Endothelial cell of umbilical vein (primary cell): ENCODE measurements around the gene CHMP1B. TPM values are rescaled to one million over a fixed set of nuclear protein-coding genes. Genes with fewer than 3 reads are reported as not detected.

Experiments
- BruUV-seq: library from RNA; stranded (reverse); fragments of 400-500 nt; replicated peaks from 2 replicates; lab custom pipeline; 2021; lab: Mats Ljungman, UMichigan
- CTCF ChIA-PET: fragments of 300-600, 350-600 bp; sonication (Branson Sonifier 250); formaldehyde crosslinking; loops from one replicate; lab custom pipeline; 2021; ENCODE audit warnings: antibody characterized with exemption, inconsistent platforms; lab: Charles Lee
- POLR2A ChIA-PET: fragments of 300-600, 350-600 bp; sonication (Branson Sonifier 250); formaldehyde crosslinking; loops from one replicate; lab custom pipeline; 2021; ENCODE audit warnings: antibody characterized with exemption, inconsistent platforms; lab: Charles Lee
- DNase-seq: peaks from one replicate; pipeline ENCODE4 v3.0.0-alpha.2; 2011; ENCODE audit warnings: low read depth, low spot score
- FAIRE-seq: peaks from 2 replicates; lab custom pipeline; 2011; peaks lifted over from hg19 to GRCh38; lab: Jason Lieb, UNC
- H2AFZ ChIP-seq: 2 replicates; pipeline ENCODE4 v1.6.0; 2012; ENCODE audit warnings: low read depth, low read length, control low read depth, inconsistent platforms
- H3K27ac ChIP-seq: 2 replicates; pipeline ENCODE4 v1.5.1; 2011; ENCODE audit warnings: low read depth, mild to moderate bottlenecking, control low read depth, low read length, moderate library complexity; ENCODE audit not compliant: insufficient read depth
- H3K27me3 ChIP-seq, 2 experiments: 2 replicates each; pipeline versions ENCODE4 v1.6.0 to v1.6.1; 2011; ENCODE audit warnings: low read length in 2 of 2, mixed read lengths in 1 of 2; ENCODE audit not compliant: control insufficient read depth in 2 of 2, insufficient read depth in 2 of 2
- H3K36me3 ChIP-seq, 2 experiments: 2 replicates in 1 of 2; 3 replicates in 1 of 2; pipeline ENCODE4 v1.5.1; 2011; ENCODE audit warnings: low read length in 2 of 2, mild to moderate bottlenecking in 1 of 2, moderate library complexity in 1 of 2; ENCODE audit not compliant: control insufficient read depth in 2 of 2, insufficient read depth in 2 of 2; ENCODE audit errors: extremely low read depth in 1 of 2
- H3K4me1 ChIP-seq: 3 replicates; pipeline ENCODE4 v1.5.1; 2011; ENCODE audit warnings: mild to moderate bottlenecking, low read length; ENCODE audit not compliant: control insufficient read depth, insufficient read depth; ENCODE audit errors: extremely low read depth
- H3K4me2 ChIP-seq: 2 replicates; pipeline ENCODE4 v1.6.1; 2011; ENCODE audit warnings: low read length, control low read depth, mixed read lengths; ENCODE audit not compliant: insufficient read depth
- H3K4me3 ChIP-seq, 3 experiments: fragments of 200-600 bp in 1 of 3; sonication (generic), shearing (Covaris generic) in 1 of 3; replicated peaks in 1 of 3; 2 replicates each; pipeline ENCODE4 v1.5.1; 2011 to 2016; ENCODE audit warnings: control low read depth in 3 of 3, low read length in 3 of 3, mild to moderate bottlenecking in 2 of 3, inconsistent platforms in 1 of 3, low read depth in 1 of 3, moderate library complexity in 1 of 3; ENCODE audit not compliant: insufficient read depth in 1 of 3
- H3K79me2 ChIP-seq: 2 replicates; pipeline ENCODE4 v1.6.0; 2012; ENCODE audit warnings: low read length, inconsistent platforms; ENCODE audit not compliant: control insufficient read depth, insufficient read depth
- H3K9ac ChIP-seq: replicated peaks from 2 replicates; pipeline ENCODE3; 2011; ENCODE audit warnings: low read length, control low read depth; ENCODE audit not compliant: insufficient read depth; ENCODE audit errors: extremely low read depth
- H3K9me1 ChIP-seq: replicated peaks from 3 replicates; pipeline ENCODE4 v1.6.0; 2011; ENCODE audit warnings: mild to moderate bottlenecking, low read length; ENCODE audit not compliant: control insufficient read depth, insufficient read depth; ENCODE audit errors: extremely low read depth
- H3K9me3 ChIP-seq: replicated peaks from 2 replicates; pipeline ENCODE4 v1.5.1; 2012; ENCODE audit warnings: low read length, inconsistent platforms; ENCODE audit not compliant: control insufficient read depth, insufficient read depth
- H4K20me1 ChIP-seq: replicated peaks from 2 replicates; pipeline ENCODE3; 2011; ENCODE audit warnings: mild to moderate bottlenecking, low read length; ENCODE audit not compliant: control insufficient read depth, insufficient read depth; ENCODE audit errors: extremely low read depth
- CTCF ChIP-seq, 2 donors: IDR thresholded peaks; 1 replicate in 1 of 2; 2 replicates in 1 of 2; pipeline ENCODE4 v1.5.1; 2011; ENCODE audit warnings: low read length in 2 of 2, mild to moderate bottlenecking in 2 of 2, moderate library complexity in 2 of 2, control low read depth in 1 of 2, inconsistent platforms in 1 of 2, low read depth in 1 of 2; ENCODE audit not compliant: insufficient read depth in 1 of 2; ENCODE audit errors: extremely low read depth in 1 of 2
- EZH2 ChIP-seq: IDR thresholded peaks from 2 replicates; pipeline ENCODE4 v1.6.1; 2012; ENCODE audit warnings: borderline replicate concordance, low read depth, mild to moderate bottlenecking, moderate library complexity, low read length, inconsistent platforms; ENCODE audit not compliant: severe bottlenecking
- FOS ChIP-seq: IDR thresholded peaks from 2 replicates; pipeline ENCODE4 v1.6.1; 2011; ENCODE audit warnings: mild to moderate bottlenecking, low read length, moderate library complexity, borderline replicate concordance; ENCODE audit not compliant: insufficient read depth
- GATA2 ChIP-seq: IDR thresholded peaks from 2 replicates; pipeline ENCODE4 v1.7.0; 2011; ENCODE audit warnings: low read depth, mild to moderate bottlenecking, moderate library complexity, mixed read lengths, low read length; ENCODE audit not compliant: insufficient read length, insufficient read depth
- JUN ChIP-seq: IDR thresholded peaks from 2 replicates; pipeline ENCODE4 v1.6.1; 2011; ENCODE audit warnings: borderline replicate concordance, low read depth; ENCODE audit not compliant: insufficient read length, insufficient read depth
- MAX ChIP-seq: IDR thresholded peaks from 2 replicates; pipeline ENCODE4 v1.6.1; 2011; ENCODE audit not compliant: insufficient read depth, insufficient read length
- MYC ChIP-seq: IDR thresholded peaks from one replicate; pipeline ENCODE4 v1.6.1; 2011; ENCODE audit warnings: mild to moderate bottlenecking, low read depth, low read length
- POLR2A ChIP-seq: IDR thresholded peaks from 2 replicates; pipeline ENCODE4 v1.6.1; 2012; ENCODE audit warnings: low read depth, mild to moderate bottlenecking, control low read depth, low read length
- POLR2AphosphoS5 ChIP-seq: IDR thresholded peaks from 2 replicates; pipeline ENCODE4 v1.6.1; 2012; ENCODE audit warnings: low read depth, mild to moderate bottlenecking, control low read depth, low read length, moderate library complexity; ENCODE audit not compliant: insufficient read depth
- dilution Hi-C: fragments of 300-500 bp; cut with MboI; formaldehyde crosslinking; loops from one replicate; pipeline ENCODE4 v1.15.0; 2019; ENCODE audit warnings: low sequenced_read_pairs; ENCODE audit not compliant: extremely low pct_ligation_motif_present
- intact Hi-C: fragments of 100-400 bp; cut with micrococcal nuclease; formaldehyde crosslinking; loops from one replicate; pipeline ENCODE4 v1.10.0; 2022
- polyA plus RNA-seq, 4 experiments: library from polyadenylated mRNA; depleted of rRNA in 3 of 4; stranded (reverse) in 3 of 4; unstranded in 1 of 4; fragments of >200 nt; gene quantifications; 2 replicates each; pipeline versions ENCODE4 v1.2.1 to v1.2.3, GENCODE V29; 2011 to 2012; ENCODE audit warnings: missing spikeins in 1 of 4
- total RNA-seq: library from RNA; stranded (reverse); gene quantifications from 2 replicates; pipeline ENCODE4 v1.2.3, GENCODE V29; 2021

The CHMP1B gene
- total and polyA plus RNA-seq, 2 donors (not counting 3 experiments of a cell fraction or from before 2014, with no cell fraction given): 24.0 to 27.0 TPM

- ChIA-PET CTCF (no interaction called here), POLR2A (interaction anchor here (0.6 kb wide), 1 partner anchor 92 kb away, joined by 5 read pairs; the partner anchor contains the start of gene IMPA2)
- no peaks in the 10 kb centered on the region for H3K9me1 ChIP-seq
- no peaks in the 10 kb centered on the region for H3K36me3 ChIP-seq
- no peak for FAIRE-seq
- intact Hi-C loops: no loop called here
- H3K4me2 ChIP-seq: no peak overlapping the region
- dilution Hi-C loops: no loop called here
- H3K9me3 ChIP-seq: no peaks in the 10 kb centered on the region
- H3K4me3 ChIP-seq: no peak overlapping the region
- no peaks in the 10 kb centered on the region for H3K27me3 ChIP-seq
- TF ChIP-seq MAX: no peak
- no peak for TF ChIP-seq FOS
- no peaks in the 10 kb centered on the region for H3K79me2 ChIP-seq
- no peak overlapping the region for H2AFZ ChIP-seq
- peaks cover under 1% of the 10 kb centered on the region for H3K4me1 ChIP-seq
- H3K9ac ChIP-seq: no peak overlapping the region
- no TSS peak for BruUV-seq
- no peak overlapping the region for H3K27ac ChIP-seq
- no peaks in the 10 kb centered on the region for H4K20me1 ChIP-seq
- DNase-seq: no peak
Measured at GRCh38 chr18:11888726-11889125, 37.5 kb downstream of the CHMP1B start.

DNA sequence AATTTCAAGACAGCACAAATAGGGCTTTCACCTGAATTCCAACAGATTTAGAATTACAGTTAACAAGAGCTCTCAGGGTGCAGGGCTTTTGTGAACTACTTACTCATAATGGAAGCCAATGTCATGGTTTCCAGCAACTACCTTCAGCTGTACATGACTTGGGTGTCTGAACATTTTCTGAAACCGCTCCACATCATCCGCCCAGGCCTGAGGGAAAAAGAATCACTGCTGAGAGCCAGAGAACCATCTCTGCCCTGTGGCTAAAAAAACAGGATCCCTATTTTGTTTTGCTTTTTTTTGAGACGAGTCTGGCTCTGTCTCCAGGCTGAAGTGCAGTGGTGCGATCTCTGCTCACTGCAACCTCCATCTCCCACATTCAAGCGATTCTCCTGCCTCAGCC, 38.1 kb downstream of the CHMP1B start:
- Histone ChIP-seq H3K27ac (no peak overlapping the region), H3K27me3 (no peaks in the 10 kb centered on the region), H4K20me1 (no peaks in the 10 kb centered on the region), H3K4me2 (no peak overlapping the region), H3K4me3 (no peak overlapping the region), H3K4me1 (peaks cover 4% of the 10 kb centered on the region), H3K9ac (no peak overlapping the region), H3K9me3 (no peaks in the 10 kb centered on the region), H3K79me2 (no peaks in the 10 kb centered on the region), H2AFZ (no peak overlapping the region), H3K9me1 (no peaks in the 10 kb centered on the region), H3K36me3 (no peaks in the 10 kb centered on the region)
- no peak for FAIRE-seq
- ChIA-PET POLR2A (interaction anchor here (0.6 kb wide), 1 partner anchor 92 kb away, joined by 5 read pairs; the partner anchor contains the start of gene IMPA2), CTCF (no interaction called here)
- intact Hi-C loops: no loop called here
- no peak for DNase-seq
- BruUV-seq: no TSS peak
- dilution Hi-C loops: no loop called here
- TF ChIP-seq POLR2AphosphoS5 (no peak), CTCF (IDR thresholded peaks at IDR 0.05; ENCODE audit: extremely low read depth in 1 of 2, insufficient read depth in 1 of 2, low read depth in 1 of 2, low read length in 2 of 2) (no peak), POLR2A (no peak), GATA2 (no peak), MAX (no peak), EZH2 (no peak), MYC (no peak), JUN (no peak), FOS (no peak)
